Fibroblast of skin of right quadriceps (primary cell): ENCODE data around the gene COL1A2.

Experiments
- DNase-seq: peaks from one replicate; pipeline ENCODE4 v3.0.0-alpha.2; 2013

The COL1A2 gene

DNA sequence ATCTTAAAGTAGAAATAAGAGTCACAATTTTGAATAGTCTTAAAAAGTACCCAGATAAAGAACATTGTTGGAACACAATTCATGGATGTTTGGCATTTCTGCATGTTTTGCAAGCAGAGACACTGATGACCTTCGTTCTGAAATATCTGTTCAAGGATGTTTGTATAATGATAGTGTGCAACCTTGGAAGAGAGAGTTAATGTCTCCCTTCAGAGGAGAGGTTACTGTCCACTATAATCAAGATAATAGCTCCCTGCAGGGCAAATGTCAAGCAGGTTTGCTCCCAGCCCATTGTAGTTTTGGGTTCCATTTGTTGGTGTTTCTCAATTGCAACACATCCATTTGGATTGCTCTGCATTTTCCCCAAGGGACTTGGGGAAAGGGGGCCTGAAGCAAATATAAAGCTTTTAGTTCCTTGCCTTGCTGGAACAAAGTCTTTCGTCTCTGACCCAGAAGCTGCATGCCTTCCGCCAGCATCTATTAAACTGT, 45.2 kb downstream of the COL1A2 start:
- DNase-seq, result no peak

DNA sequence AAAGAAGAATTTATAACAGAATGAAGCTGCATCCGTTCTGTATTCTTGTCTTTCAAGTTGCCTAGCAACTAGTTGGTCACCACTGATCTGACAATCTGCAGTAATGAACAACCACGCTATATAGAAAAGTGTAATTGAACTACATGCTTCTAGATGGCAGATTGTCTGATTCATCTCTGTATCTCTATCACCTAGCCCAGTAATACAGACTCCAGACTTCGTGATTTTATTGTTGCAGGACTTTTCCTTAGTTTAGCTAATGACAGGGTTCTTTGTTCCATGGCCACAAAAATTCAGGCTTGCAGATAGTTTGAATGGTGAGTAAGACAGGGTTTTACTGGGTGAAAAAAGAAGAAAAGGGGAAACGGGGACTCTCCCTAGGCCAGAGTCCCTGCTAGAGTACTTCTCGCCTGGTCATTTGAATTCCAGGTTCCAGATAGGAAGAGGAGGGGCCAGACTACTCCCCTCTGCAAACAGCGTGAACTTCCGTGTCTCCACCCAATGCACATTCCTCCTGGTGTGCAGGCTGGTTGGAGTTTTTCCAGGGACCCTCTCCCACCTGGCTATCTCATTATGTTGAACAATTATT, 45.9 kb downstream of the COL1A2 start:
- no peak for DNase-seq

DNA sequence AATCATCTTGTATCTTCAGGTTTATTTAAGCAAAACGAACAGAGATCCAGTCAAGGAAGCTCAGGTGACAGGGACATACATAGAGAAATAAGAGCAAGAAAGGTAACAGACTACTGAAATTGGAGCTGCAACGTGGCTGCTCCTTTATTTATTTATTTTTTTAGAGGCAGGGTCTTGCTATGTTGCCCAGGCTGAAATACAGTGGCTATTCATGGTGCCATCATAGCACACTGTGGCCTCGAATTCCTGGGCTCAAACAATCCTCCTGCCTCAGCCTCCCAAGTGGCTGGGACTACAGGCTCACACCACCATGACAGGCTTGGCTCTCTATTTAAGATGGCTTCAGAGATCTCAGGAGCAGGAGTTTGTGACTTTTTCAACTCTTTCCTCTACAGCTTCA, 46.4 kb downstream of the COL1A2 start:
- no peak for DNase-seq

DNA sequence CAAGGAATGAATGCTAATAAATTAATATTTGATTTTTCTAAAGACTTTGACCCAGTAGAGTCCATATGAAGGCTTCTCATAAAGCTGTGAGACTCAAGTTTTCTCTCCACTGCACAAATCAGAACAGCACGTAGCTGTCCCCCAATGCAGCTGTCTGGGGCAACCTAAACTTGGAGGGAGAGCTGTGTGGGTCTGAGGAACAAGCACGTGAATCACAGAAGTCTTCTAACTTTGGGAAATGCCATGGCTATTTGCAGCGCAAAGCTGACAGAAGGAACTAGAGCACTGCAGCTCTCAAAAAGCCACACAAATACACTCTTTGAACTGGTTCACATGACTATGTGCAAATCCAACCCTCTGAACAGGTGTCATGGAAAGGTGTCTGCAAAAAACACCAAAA, 47.9 kb downstream of the COL1A2 start:
- no peak for DNase-seq

DNA sequence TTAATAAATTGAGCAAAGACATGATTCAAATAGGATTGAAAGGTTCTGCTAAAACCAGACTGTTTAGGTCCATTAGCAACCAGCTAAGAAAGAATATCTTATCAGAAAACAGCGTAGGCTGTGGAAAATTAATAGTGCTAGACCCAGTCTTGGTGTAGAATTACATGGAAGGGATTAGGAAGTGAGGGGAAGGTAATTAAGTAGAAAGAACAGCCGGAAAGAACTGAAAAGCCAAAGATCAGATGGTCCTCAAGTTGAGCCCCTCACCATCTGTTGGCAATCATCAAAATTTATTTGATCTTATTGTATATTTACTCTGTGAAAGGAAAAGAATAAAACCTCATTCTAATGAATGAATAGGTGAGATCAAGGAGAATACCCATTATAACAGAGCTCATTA, 50.1 kb downstream of the COL1A2 start:
- DNase-seq, result no peak

DNA sequence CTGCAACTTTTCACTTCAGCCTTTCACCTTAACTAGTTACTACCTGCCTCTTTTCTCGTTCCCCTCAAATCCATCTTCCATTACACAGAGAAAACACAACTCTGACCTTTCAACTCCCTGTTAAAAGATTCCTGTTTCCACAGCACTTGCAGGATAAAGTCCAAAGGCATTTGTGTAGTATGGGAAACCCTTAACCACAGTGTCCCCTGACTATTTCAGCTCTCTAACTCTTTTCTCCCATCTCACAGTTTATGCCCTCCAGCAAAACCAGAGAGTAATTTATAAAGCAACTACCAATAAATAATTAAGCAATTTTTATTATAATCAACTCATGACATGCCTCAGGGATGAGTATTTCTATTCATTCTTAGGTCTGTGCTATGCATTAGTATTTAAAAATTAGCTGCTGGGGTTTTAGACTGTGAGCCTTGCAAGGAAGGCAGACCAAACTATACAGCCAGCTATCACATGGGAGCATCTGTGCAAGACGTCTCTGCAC, 51.0 kb downstream of the COL1A2 start:
- no peak for DNase-seq

DNA sequence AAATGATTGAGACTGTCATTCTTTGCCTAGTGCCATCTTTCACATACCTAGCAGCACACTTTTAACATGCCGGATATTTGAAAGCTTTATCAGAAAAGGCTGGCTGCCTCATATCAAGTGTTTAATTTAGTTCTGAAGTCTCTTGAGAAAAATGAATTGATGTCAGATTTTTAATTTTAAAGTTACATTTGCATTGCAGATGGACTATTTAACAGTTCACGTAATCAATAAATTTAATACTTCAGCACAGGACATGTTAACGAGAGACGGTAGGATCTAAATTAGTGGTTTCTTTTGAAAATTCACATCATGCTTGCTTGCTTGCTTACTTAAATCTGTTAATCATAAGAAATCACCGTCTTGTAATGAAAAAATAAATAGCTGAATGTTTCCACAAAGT, 51.6 kb downstream of the COL1A2 start:
- no peak for DNase-seq

DNA sequence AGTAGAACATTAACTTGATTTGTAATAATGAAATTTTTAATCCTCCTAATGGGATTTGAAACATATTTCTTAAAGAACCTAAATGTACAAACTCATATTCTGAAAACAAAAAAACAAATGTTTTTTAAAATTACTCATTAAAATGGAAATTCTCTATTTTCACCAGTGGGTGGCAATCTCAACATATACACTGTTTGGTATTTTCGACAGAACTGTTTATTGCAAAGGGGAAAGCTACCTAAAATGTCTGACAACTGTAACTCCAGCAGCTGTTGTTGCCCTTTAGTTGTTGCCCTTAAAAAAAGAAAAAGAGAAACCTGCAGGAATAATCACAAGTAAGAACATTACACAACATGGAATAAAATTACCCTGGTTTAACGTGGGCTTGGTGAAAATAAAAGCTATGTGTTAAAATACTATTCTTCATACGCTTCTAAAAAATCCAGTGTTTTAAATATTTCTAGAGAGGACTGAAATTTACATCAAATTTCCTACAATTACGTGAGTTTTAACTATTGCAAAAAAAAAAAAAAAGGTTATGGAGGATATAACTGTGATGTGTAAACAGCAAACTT, 54.5 kb downstream of the COL1A2 start:
- no peak for DNase-seq

DNA sequence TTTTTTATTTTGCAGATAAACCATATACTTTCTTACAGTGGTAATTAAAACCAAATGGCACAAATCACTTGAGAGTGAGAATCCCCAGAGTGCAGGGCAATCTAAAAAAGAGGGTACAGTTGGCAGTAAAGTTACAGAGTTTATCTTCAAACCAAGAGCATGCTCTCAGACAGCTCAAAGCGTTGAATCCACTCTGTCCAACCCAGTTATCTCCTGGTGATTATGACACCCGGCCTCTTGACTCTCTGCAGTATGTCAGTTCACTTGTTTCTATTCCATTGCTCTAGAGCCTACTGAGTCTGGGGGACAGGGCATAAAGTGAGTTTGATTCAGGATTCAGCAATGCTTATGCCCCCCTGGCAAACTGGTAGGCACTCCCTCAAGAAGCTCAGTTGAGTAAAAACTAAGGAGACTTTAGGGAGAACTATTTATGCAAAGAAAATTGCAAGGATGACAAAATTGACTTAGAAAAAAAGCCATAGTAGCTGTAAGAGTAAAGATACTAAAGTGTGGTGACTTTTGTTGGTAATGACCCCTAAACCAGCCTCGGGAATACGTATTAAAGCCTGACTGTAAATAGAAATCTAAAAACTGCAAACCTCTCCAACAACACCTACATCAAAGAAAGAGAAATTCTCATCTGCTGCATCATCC, 55.5 kb downstream of the COL1A2 start:
- no peak for DNase-seq

DNA sequence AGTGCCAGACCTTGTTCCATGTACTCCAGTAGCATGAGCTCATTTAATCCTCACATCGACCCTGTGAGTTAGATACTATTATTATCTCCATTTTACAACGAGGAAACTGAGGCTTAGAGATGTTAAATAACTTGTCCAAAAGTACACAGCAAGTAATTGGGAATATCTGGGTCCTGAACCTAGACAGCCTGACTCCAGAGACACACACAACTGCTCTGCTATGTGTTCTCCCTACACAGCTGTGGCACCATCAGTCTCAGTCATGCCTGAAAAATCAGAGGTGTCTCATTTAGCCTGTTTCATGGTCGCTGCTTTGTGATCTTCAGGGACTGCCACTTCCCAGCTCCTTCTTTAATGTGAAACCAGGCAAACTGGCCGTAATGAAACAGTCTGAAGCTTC, 56.5 kb downstream of the COL1A2 start:
- no peak for DNase-seq

DNA sequence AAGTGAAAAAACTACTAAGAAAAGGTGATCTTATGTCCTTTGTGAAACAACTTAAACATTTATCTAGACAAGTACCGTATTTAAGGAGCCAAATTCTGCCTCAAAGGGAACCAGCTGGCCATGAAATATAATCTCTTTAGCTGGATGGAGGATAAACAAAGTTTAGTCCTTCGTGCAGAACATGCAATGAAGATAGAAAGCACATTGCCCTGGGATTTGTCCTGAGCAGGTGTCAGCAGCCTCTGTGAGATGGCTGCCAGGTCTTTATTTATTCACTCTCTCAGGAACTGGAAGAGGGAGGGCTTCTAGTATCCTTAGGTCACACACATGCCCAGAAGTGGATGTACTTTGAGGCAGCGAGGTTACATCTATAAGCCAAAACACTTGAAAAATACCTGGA, 57.5 kb downstream of the COL1A2 start:
- DNase-seq, result no peak

DNA sequence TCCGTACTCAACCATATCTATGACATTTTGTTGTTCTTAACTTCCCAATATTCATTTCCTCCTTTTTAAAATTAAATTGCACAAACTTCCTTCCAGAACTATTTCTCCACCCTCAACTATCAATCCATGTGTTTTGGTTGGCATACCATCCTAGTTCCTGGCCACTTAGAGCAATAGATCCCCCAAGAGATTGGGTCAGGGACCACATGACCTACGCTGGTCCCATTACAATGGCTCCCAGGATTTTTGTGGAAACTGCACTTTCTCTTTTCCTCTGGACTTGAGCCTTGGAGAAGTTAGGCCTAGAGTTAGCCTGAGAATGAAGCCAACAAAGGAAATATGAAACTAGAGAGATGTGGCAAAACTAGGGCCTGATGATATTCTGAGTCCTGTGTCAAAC, 59.2 kb downstream of the COL1A2 start:
- DNase-seq, result no peak

DNA sequence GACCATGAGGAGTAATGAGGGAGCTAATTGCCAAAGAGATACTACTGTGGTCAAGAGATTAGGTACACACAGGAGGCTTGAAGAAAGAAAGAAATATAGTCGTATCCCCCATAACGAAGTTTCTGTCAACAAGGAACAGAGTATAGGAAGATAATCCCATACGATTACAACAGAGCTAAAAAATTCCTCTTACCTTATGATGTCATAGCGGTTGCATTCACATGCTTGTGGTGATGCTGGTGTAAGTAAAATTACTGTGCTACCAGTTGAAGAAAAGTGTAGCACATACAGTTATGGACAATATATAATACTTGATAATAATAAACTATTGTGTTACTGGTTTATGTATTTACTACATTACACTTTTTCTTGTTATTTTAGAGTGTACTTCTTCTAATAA, 63.3 kb downstream of the COL1A2 start:
- DNase-seq, result no peak

DNA sequence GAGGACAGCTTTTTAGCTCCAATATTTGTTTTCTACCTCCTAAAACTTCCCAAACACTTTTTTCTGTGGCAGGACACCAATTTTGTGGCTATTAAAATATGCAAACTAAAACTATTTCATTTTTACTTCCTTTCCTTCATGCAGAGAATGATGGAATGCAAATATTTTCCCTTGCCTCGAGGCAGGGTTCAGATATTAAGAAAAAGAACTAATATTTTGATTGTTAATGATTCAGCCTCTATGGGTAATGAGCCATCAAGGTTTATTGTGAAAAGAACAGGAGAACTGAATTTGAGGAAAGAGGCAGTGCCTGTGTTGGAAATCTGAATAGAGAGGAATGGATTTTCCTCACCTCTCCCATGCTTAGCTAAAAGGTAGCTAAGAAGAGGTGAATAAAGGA, 71.8 kb downstream of the COL1A2 start:
- DNase-seq, result no peak

DNA sequence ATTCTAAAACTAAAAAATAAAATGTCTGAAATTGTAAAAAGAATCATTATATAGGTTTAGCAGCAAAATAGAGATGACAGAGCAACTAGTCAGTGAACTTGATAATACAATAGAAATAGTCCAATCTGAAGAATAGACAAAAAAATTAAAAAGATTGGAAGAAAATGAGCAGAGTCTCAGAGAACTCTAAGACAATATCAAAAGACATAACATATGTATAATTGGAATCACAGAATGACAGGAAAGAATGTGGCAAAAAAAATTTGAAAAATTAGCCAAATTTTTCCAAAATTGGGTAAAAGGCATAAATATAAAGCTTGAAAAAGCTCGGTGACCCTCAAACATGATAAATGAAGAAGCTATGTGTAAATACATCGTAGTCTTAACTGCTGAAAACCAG, 76.9 kb downstream of the COL1A2 start:
- DNase-seq, result no peak

DNA sequence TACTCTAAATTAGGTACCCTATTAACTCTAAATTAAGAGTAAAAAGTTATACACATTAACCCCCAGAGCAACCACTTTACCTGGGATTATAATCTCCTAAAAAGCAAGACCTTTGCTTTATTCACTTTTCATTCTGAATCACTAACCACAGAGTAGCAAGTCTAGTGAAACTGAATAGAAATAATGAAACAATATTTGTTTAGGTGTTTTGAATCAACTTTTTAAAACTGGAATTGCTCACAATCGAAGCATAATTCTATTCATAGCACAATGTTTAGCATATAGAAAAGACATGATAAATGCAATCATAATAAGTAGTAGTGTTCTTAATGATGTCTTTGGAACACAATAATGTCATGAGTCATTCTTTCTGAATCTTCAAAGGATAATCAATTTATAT, 77.9 kb downstream of the COL1A2 start:
- no peak for DNase-seq

DNA sequence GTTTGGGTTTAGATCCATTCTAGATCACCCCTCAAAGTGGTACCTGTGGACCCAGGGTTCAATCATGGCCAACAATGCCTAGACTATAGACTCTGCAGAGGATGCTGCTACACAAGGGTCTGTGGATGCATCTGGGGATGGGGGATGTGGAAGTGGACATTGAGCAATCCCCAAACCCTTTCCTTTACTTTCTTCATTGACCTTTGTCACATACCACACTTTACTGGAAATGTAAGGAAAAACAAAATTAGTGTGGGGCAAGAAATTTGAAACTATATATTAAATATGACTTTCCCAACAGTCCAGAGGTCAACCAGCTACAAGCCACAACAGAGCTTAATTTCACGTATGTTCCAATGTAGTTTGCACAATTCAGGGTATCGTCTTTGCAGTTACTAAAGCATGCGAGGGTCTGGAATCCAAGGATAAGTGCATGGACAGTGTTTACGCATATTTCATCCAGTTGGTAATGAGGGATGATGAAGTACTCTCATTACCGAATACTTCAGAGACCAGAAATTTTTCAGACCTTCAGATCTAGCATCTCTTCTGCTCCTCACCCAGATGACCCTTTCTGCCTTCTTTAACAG, 81.7 kb downstream of the COL1A2 start:
- DNase-seq, result no peak

DNA sequence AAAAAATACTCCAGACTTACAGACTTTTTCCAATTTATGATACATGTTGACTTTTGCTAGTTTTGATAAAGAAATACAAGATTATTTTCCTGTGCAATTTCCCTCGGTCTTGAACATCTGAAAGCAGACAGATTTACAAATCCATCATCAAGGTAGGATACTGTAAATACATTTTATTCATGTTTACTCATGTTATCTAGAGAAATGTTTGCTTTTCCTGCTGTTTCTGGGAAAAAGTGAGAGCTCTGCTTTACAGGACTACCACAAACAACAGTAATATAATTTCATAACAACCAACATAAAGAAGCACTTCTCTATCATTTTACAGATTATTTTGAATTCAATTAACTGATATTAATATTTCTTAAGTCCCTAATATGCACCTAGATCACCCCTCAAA, 83.2 kb downstream of the COL1A2 start:
- no peak for DNase-seq

DNA sequence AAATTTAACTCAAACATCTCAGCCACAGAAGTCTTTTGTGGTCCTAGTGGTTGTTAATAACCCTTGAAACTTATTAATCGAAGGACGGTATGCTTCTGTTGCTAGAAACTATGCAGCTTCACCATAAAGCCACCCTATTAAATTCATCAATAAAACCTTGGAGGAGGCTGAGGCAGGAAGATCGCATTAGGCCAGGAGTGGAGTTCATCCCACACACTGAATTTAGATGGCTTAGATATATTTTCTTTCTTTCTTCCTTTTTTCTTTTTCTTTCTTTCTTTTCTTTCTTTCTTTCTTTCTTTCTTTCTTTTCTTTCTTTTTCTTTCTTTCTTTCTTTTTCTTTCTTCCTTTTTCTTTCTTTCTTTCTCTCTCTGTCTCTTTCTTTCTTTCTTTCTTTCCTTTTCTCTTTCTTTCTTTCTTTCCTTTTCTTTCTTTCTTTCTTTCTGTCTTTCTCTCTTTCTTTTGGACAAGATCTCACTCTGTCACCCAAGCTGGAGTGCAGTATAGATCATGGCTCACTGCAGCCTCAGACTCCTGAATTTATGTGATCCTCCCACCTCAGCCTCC, 84.0 kb downstream of the COL1A2 start:
- DNase-seq, result no peak
